ENCODE measurements around the gene OPA3. TPM values are rescaled to one million over a fixed set of nuclear protein-coding genes. Genes with fewer than 3 reads are reported as not detected.
A peak's percentile ranks its signal among the peaks of the same experiment; 100 is the strongest.

The OPA3 gene
- total RNA-seq, 1 donor from 2014 or later: 14.4 TPM

- Mint-ChIP-seq H3K4me3 (ENCODE audit: low read depth) (peak overlapping the region; percentile 92), H3K4me1 (ENCODE audit: low read depth) (peaks cover 10% of the 10 kb centered on the region), H3K36me3 (ENCODE audit: insufficient read depth) (no peaks in the 10 kb centered on the region), H3K27me3 (peaks cover 6% of the 10 kb centered on the region), H3K9me3 (ENCODE audit: low read depth) (no peaks in the 10 kb centered on the region), H3K27ac (peak overlapping the region; percentile 94)
- peak; percentile 87 for DNase-seq (ENCODE audit: low spot score, unreplicated experiment)
- peak; percentile 52 for TF ChIP-seq CTCF (IDR thresholded peaks at IDR 0.05; ENCODE audit: unreplicated experiment)
These were observed 78.2 kb downstream of the OPA3 start for GRCh38 chr19:45506246-45506988.

- H3K27me3 Mint-ChIP-seq: peaks cover 11% of the 10 kb centered on the region
- TF ChIP-seq CTCF (IDR thresholded peaks at IDR 0.05; ENCODE audit: unreplicated experiment): no peak
- H3K36me3 Mint-ChIP-seq (ENCODE audit: insufficient read depth): no peaks in the 10 kb centered on the region
- peak overlapping the region; percentile 79 for H3K27ac Mint-ChIP-seq
- H3K4me1 Mint-ChIP-seq (ENCODE audit: low read depth): peaks cover 10% of the 10 kb centered on the region
- no peak for DNase-seq (ENCODE audit: low spot score, unreplicated experiment)
- H3K9me3 Mint-ChIP-seq (ENCODE audit: low read depth): no peaks in the 10 kb centered on the region
- peak overlapping the region; percentile 64 for H3K4me3 Mint-ChIP-seq (ENCODE audit: low read depth)
These were observed 78.7 kb downstream of the OPA3 start for GRCh38 chr19:45505996-45506245.

- Mint-ChIP-seq H3K9me3 (ENCODE audit: low read depth) (no peaks in the 10 kb centered on the region), H3K4me3 (ENCODE audit: low read depth) (peak overlapping the region; percentile 64), H3K4me1 (ENCODE audit: low read depth) (peaks cover 10% of the 10 kb centered on the region), H3K27me3 (peaks cover 17% of the 10 kb centered on the region), H3K36me3 (ENCODE audit: insufficient read depth) (no peaks in the 10 kb centered on the region), H3K27ac (peak overlapping the region; percentile 82)
- TF ChIP-seq CTCF (IDR thresholded peaks at IDR 0.05; ENCODE audit: unreplicated experiment): no peak
- DNase-seq (ENCODE audit: low spot score, unreplicated experiment): no peak
These were observed 79.2 kb downstream of the OPA3 start for GRCh38 chr19:45505151-45505995.

- Mint-ChIP-seq H3K9me3 (ENCODE audit: low read depth) (no peaks in the 10 kb centered on the region), H3K36me3 (ENCODE audit: insufficient read depth) (peaks cover 2% of the 10 kb centered on the region), H3K27me3 (peaks cover 28% of the 10 kb centered on the region), H3K4me3 (ENCODE audit: low read depth) (no peak overlapping the region), H3K27ac (no peak overlapping the region), H3K4me1 (ENCODE audit: low read depth) (peaks cover 6% of the 10 kb centered on the region)
- no peak for TF ChIP-seq CTCF (IDR thresholded peaks at IDR 0.05; ENCODE audit: unreplicated experiment)
- no peak for DNase-seq (ENCODE audit: low spot score, unreplicated experiment)
These were observed 80.7 kb downstream of the OPA3 start for GRCh38 chr19:45503909-45504308.

GRCh38 chr19:45502111-45502510 lies 82.5 kb downstream of the OPA3 start:
- H3K4me1 Mint-ChIP-seq (ENCODE audit: low read depth): peaks cover 11% of the 10 kb centered on the region
- no peak overlapping the region for H3K4me3 Mint-ChIP-seq (ENCODE audit: low read depth)
- peaks cover 41% of the 10 kb centered on the region for H3K27me3 Mint-ChIP-seq
- H3K27ac Mint-ChIP-seq: no peak overlapping the region
- peaks cover 2% of the 10 kb centered on the region for H3K36me3 Mint-ChIP-seq (ENCODE audit: insufficient read depth)
- no peaks in the 10 kb centered on the region for H3K9me3 Mint-ChIP-seq (ENCODE audit: low read depth)
- TF ChIP-seq CTCF (IDR thresholded peaks at IDR 0.05; ENCODE audit: unreplicated experiment): no peak
- no peak for DNase-seq (ENCODE audit: low spot score, unreplicated experiment)
